Spleen (tissue), 7 donors: ENCODE data around the gene ZNF684.

Experiments
- POLR2AphosphoS5 ChIP-seq, 3 donors: sonication (generic); formaldehyde crosslinking; IDR thresholded peaks; one replicate each; pipeline ENCODE4 v1.5.1; 2017; ENCODE audit warnings: antibody characterized with exemption in 3 of 3
- TF ChIP-seq, protein P1 (sequence below), 11 experiments: fragments of 200-600 bp in 7 of 11; fragments of 450-650 bp in 4 of 11; sonication (generic) in 4 of 11; IDR thresholded peaks in 8 of 11; conservative IDR thresholded peaks in 3 of 11; 1 replicate in 7 of 11; 2 replicates in 4 of 11; pipeline versions ENCODE4 v1.4.0 to v1.8.0; 2016 to 2021; ENCODE audit warnings: antibody characterized with exemption in 11 of 11, inconsistent platforms in 4 of 11, mild to moderate bottlenecking in 1 of 11
- donor health status: DM: no; HTN: no; CAD: no; lungs with moderate emphysema.
- donor health status: DM: no; HTN: no; CAD: no.
- donor health status: DM: no; HTN: no; CAD: no.

- TF ChIP-seq, protein P1, sequence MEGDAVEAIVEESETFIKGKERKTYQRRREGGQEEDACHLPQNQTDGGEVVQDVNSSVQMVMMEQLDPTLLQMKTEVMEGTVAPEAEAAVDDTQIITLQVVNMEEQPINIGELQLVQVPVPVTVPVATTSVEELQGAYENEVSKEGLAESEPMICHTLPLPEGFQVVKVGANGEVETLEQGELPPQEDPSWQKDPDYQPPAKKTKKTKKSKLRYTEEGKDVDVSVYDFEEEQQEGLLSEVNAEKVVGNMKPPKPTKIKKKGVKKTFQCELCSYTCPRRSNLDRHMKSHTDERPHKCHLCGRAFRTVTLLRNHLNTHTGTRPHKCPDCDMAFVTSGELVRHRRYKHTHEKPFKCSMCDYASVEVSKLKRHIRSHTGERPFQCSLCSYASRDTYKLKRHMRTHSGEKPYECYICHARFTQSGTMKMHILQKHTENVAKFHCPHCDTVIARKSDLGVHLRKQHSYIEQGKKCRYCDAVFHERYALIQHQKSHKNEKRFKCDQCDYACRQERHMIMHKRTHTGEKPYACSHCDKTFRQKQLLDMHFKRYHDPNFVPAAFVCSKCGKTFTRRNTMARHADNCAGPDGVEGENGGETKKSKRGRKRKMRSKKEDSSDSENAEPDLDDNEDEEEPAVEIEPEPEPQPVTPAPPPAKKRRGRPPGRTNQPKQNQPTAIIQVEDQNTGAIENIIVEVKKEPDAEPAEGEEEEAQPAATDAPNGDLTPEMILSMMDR (IDR thresholded peaks at IDR 0.05 in 8 of 11, conservative IDR thresholded peaks at IDR 0.05 in 3 of 11) = no peak
- no peak for TF ChIP-seq POLR2AphosphoS5 (IDR thresholded peaks at IDR 0.05)
These were observed 4.3 kb downstream of the ZNF684 start for GRCh38 chr1:40535732-40536131.
